Fibroblast of upper back skin (primary cell): ENCODE data around the gene XRRA1.
"Not testable (repeated sequence)": the region's sequence is repeated elsewhere in the genome, so short reads cannot be mapped to it uniquely, and the experiment has no call there.

ENCODE experiments used
- DNase-seq: peaks from one replicate; pipeline ENCODE4 v3.0.0-alpha.2; 2013

Gene XRRA1

DNA sequence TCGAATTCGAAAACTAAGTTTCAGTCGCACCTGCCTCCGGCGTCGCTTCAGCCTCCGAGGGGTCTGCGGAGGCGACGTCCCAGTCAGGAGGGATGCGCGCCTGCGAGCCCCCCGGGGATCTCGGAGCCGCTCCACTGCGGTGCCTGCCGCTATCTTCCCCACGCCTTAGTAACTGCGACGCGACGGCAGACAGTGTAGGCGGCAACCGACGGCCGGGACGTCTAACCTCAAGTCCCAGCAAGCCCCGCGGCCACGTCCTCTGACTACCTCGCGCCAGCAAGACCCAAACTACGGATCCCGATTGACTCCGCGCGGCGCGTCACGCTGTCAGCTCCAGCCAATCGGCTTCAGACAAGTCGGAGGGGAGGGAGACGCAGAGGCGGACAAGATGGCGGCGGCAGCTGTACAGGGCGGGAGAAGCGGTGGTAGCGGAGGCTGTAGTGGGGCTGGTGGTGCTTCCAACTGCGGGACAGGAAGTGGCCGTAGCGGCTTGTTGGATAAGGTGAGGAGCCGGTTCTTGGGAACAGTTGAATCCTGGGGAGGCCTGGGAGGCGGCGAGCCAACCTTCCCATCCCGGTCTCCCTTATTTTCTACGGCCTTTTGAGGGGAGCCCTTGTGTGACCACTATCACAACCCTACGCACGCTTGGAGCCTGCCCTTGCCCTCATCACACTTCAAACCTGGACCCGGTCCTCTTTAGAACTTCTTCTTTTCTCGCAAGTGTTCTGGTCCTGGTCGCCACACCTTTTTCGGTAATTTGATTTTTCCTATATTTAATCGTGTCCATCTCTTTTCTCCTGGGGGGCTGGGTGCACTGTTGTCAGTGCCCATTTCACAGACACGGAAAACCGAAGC lies at the start of gene XRRA1, which contains the start of gene SPCS2:
Gene XRRA1, minus strand, starts transcription at position 194 of the 855 bp plus-strand sequence. CDS start 8,213 bp downstream, outside the sequence.
Gene SPCS2, plus strand, starts transcription at position 369 of the 855 bp plus-strand sequence. Its CDS starts 20 bp downstream, at position 389.
- peak; percentile 98 for DNase-seq

DNA sequence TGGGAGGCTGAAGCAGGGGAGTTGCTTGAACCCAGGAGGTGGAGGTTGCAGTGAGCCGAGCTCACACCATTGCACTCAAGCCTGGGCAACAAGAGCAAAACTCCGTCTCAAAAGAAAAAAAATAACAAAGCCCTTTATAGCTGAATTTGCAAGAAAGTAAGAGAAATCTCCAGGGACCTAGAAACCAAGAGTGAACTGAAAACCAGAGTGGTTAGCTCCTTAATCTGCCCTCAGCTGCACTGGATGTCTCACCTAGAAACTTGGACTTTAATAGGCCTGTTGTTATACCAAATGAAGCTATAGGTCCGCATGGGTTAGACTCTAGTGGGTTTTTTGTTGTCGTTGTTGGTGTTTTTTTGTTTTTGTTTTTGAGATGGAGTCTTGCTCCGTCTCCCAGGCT lies 44.0 kb upstream of the XRRA1 start:
- DNase-seq = no peak

DNA sequence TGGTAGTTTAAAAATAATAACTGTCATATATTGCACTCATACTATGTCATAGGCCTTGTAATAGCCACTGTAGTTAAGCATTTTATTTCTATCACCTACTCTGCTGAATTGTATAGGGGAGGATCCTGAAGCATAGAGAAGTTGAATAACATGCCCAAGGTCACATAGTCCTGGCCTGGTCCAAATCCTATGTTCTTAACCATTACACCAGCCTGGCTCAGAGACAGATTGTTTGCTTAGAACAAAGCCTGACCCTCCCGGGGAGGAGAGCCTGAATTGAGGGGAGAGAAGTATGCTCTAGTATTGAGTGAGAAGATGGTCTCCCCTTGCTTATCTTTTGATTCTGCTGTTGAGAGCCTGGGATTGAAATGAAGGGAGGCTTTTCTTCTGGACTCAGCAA lies 42.0 kb upstream of the XRRA1 start:
- no peak for DNase-seq

DNA sequence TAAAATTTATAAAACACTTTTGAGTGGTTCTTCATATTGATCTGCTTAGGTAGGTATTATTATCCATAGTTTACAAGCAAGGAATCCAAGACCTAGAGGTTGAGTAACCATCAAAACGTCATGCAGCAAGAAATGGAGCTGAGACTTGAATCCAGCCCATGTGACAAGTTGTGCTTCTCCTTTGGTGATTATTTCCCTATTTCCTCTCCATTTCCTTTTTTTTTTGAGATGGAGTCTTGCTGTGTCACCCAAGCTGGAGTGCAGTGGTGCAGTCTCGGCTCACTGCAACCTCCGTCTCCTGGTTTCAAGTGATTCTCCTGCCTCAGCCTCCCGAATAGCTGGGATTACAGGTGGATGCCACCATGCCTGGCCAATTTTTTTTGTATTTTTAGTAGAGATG lies 41.3 kb upstream of the XRRA1 start:
- not testable (repeated sequence) for DNase-seq

DNA sequence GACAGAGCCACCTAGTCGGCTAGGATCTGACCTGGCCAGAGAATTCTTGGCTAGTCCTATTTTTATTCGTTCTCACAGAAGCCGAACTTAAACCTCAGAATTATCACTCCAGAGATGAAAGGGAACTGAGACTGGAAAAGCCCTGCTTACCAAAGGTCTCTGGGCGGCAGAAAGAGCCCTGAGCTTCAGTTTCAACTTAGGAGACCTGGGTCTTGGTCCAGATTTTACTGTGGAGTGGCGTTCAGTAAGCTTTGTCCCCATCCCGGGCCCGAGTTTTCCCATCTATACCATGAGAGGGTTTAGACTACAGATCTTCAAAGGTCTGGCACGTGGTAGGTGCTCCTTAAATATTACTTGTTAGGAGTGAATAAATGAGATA lies 40.4 kb upstream of the XRRA1 start:
- no peak for DNase-seq

GRCh38 chr11:74988541-74989259 lies 39.8 kb upstream of the XRRA1 start, which contains the start of gene NEU3:
NEU3 (plus strand) TSS chr11:74988933; CDS start chr11:74989061, 128 bp downstream.
- DNase-seq = peak; percentile 66

DNA sequence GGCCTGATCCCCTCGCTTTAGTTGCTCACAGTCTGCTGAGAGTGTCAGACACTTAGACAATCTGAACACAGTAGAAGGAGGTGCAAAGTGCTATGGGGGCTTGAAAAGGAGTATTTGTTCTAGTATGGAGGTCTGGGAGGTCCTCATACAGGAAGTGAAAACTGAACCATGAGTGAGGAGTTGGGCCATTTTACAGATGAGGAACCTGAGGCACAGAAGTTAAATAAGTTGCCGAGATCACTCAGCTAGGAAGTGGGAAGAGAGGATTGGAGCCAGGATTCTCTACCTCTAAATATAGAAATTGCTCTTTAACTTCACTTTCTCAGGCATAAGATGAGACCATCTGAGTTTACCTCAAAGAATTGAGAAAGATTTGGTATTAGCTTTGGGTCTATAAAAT lies 35.8 kb upstream of the XRRA1 start:
- no peak for DNase-seq

DNA sequence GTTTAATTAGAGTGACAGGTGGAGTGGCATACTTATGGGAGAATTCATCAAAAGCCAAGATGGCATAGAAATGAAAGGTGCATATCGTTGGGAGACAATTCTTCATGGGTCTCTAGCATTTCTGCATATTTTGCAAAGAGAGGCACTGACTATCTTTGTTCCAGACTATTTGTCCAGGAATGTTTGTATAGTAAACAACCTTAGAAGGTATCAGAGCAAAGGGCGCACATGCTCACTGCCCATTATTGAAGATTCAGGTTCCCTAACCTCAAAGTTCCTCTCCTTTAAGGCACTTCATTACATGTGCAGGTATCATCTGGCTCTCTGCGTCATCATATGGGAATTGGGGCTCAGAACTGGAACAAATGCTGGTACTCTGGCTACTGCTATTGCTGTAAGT lies 35.2 kb upstream of the XRRA1 start:
- DNase-seq = no peak

DNA sequence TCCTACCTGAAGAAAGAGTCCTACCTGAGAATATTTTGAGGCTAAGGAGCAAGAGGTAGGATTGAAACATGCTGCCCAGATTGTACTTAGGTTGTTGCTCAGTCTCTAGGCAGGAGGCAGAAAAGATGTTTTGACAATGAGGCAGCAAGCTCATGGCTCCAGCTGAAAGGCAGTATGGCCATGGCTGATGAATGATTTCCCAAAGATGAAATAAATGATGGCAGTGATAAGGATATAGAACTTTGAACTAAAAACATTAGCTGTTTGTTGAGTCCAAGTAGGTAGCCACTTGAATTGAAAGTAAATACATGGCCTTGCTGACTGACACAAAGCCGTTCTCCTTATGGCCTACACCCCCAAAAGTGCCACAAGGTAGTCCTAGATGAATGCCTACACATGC lies 33.0 kb upstream of the XRRA1 start:
- DNase-seq = no peak

GRCh38 chr11:74980634-74981033 lies 31.7 kb upstream of the XRRA1 start:
- no peak for DNase-seq

DNA sequence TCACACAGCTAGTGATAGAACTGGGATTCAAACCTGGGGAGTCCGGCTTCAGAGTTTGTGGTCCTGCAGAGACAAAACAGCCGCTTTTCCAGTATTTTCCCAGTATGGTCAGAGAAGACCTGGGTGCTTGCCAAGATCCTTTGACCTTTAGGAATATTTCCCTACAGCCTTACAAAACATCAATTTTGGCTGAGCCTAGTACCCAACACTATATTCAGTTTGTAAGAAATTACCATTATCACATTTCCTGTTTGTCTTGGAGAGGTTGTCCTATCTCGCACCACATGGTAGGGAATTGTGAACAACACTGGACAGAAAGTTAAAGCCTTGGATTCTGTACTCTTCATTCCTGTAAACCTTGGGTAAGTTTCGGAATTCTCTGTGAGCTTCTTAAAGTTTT lies 29.1 kb upstream of the XRRA1 start:
- no peak for DNase-seq

GRCh38 chr11:74971424-74971823 lies 22.5 kb upstream of the XRRA1 start:
- no peak for DNase-seq

DNA sequence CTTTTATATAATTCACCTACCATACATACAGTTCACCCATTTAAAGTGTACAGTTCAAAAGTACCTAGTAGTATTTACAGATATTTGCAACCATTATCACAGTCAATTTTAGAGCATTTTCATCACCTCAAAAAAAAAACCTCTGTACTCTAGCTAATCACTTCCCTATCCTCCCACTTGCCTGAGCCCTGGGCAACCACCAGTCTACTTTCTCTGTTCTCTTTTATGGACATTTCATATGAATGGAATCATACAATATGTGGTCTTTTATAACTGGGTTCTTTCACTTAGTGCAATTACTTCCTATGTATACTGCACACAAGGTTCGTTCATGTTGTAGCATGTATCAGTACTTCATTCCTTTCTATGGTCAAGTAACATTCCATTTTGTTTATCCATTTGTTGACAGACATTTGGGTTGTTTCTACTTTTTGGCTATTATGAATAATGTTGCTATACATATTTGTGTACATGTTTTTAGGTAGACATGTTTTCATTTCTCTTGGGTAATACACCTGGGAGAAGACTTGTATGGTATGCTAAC lies 22.0 kb upstream of the XRRA1 start:
- DNase-seq = no peak

- no peak for DNase-seq
Observed at GRCh38 chr11:74966651-74967050, 17.8 kb upstream of the XRRA1 start.

DNA sequence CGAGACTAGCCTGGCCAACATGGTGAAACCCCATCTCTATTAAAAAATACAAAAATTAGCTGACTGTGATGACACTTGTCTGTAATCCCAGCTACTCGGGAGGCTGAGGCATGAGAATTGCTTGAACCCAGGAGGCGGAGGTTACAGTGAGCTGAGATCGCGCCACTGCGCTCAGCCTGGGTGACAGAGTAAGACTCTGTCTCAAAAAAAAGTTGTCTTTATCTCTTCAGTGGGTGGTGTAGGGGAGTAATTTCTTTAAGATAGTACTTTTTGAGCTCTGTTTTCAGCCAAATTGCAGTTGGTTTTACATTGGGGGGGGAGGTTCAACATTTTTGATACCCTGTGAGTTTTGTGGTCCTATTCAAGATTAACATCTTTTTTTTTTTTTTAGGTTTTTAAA lies 11.2 kb upstream of the XRRA1 start:
- DNase-seq = not testable (repeated sequence)

GRCh38 chr11:74957937-74958629 lies 9.2 kb upstream of the XRRA1 start:
- no peak for DNase-seq

- no peak for DNase-seq
Observed at GRCh38 chr11:74956397-74957015, 7.6 kb upstream of the XRRA1 start.

GRCh38 chr11:74954199-74954598 lies 5.3 kb upstream of the XRRA1 start:
- DNase-seq = no peak

DNA sequence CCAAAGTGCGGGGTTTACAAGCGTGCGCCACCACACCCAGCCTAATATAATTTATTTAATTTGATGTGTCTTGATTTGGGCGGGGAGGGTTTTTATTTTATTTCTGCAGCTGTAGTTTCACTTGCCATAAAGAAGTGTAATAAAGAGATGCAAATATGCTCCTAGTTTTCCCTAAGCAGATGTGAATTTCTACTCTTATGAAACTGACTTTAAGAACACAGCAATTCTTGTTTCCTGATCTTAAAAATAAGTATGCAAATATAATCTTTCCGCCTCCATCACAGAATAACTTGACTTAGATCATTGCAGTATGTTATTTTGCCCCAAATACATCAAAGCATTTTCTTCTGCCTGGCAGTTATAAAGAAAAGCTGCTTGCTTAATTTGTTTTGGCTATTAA lies 4.6 kb upstream of the XRRA1 start:
- DNase-seq = no peak

DNA sequence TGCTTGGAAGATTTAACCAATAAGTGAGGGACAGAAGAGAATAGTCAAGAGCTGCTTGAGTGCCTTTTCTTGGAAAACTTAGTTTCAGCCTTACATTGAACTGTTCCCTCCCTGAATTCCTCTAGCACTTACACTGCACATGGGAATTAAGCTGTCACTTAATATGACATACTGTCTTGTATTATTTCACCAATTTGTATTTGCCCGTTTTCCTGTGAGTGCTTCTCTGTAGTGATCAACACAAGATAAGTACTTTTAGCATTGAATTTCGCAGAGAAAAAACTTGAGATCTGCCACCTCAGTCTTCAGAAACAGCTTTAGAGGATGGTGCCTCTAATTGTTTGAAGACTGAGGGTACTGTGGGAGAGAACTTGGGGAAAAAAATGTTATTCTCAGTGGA lies 3.9 kb upstream of the XRRA1 start:
- DNase-seq = no peak

- no peak for DNase-seq
Observed at GRCh38 chr11:74951226-74951625, 2.3 kb upstream of the XRRA1 start.

DNA sequence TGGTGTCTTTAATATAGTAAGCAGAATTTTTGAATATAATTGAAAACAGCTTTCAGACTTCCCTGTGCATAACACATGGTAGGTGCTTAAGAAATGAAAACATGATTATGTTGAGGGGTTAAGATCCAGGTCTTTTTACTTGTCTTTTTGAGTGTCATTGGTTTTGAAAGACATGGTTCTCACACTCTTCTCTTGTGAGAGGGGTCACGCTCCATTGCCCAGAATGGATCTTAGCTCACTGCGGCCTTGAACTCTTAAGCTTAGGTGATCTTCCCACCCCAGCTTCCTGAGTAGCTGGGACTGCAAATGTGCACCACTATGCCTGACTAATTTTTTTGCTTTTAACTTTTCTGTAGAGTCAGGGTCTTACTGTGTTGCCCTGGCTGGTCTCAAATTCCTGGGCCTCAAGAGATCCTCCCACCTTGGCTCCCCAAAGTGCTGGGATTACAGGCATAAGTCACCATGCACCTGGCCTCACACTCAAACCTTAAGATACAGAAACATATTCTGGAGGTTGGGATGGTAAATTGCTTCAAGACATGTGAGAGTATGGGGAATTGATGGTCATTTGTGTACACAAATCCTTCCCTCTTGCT lies 1.6 kb upstream of the XRRA1 start:
- DNase-seq = no peak
